NCI-H2171 (cell line): ENCODE data around the gene TM9SF1.

ENCODE experiments used
- DNase-seq: peaks from one replicate; lab custom pipeline; 2025; lab: John Stamatoyannopoulos, UW

Gene TM9SF1

GRCh38 chr14:24151404-24152080, 43.7 kb downstream of the TM9SF1 start:
- no peak for DNase-seq

GRCh38 chr14:24150993-24151392, 44.2 kb downstream of the TM9SF1 start:
- no peak for DNase-seq

DNA sequence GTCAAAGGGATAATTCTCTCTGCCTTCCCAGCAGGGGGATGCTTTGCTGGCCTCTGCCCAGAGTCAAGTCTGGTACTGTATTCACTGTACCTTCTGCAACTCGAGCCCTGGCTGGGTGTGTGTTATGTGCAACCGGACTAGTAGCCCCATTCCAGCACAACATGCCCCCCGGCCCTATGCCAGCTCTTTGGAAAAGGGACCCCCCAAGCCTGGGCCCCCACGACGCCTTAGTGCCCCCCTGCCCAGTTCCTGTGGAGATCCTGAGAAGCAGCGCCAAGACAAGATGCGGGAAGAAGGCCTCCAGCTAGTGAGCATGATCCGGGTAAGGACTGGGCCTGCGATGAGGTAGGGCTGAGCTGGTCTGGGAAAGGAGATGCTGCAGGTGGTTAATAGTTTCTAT, 44.7 kb downstream of the TM9SF1 start:
- DNase-seq = no peak

- no peak for DNase-seq
Measured at GRCh38 chr14:24150061-24150460, 45.2 kb downstream of the TM9SF1 start.

DNA sequence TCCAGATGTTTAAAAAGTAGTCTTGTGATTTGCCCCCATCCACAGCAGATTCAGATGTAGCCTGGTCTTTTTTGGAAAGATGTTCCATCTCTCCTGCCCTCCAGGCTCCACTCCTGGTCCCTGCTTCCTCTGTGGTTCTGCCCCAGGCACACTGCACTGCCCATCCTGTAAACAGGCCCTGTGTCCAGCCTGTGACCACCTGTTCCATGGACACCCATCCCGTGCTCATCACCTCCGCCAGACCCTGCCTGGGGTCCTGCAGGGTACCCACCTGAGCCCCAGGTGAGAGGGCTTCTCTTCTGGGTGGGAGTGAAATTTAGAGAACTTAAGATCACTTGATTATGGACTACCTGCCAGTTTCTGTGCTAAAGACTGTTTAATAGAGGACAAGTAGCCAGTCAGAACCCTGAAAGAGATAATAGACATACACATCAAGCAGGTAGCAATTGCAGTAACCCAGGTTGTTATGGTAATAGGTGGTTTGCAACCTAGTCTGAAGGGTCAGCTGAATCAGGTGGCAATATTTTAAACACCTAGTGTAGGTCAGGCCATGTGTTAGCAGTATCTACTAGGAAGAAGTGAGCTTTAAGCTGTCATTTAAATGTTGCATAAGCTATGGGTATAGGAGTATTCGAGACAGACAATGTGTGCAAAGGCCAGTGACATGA, 45.8 kb downstream of the TM9SF1 start:
- no peak for DNase-seq

DNA sequence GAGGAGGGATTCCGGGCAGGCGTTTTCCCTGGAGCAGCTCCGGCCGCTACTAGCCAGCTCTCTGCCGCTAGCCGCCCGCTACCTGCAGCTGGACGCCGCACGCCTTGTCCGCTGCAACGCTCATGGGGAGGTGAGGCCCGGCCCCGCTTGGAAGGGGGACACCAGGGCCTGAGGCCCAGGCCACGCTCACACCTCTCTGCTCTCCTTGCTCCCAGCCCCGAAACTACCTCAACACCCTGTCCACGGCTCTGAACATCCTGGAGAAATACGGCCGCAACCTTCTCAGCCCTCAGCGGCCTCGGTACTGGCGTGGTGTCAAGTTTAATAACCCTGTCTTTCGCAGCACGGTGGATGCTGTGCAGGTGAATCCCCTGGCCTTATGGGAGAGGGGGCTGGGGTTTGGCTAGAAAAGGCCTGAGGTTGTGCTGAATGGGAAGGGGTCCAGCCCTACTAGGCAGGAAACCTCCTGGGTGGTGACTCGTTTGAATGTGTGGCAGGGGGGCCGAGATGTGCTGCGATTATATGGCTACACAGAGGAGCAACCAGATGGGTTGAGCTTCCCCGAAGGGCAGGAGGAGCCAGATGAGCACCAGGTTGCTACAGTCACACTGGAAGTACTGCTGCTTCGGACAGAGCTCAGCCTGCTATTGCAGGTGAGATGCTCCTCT, 47.3 kb downstream of the TM9SF1 start:
- no peak for DNase-seq

DNA sequence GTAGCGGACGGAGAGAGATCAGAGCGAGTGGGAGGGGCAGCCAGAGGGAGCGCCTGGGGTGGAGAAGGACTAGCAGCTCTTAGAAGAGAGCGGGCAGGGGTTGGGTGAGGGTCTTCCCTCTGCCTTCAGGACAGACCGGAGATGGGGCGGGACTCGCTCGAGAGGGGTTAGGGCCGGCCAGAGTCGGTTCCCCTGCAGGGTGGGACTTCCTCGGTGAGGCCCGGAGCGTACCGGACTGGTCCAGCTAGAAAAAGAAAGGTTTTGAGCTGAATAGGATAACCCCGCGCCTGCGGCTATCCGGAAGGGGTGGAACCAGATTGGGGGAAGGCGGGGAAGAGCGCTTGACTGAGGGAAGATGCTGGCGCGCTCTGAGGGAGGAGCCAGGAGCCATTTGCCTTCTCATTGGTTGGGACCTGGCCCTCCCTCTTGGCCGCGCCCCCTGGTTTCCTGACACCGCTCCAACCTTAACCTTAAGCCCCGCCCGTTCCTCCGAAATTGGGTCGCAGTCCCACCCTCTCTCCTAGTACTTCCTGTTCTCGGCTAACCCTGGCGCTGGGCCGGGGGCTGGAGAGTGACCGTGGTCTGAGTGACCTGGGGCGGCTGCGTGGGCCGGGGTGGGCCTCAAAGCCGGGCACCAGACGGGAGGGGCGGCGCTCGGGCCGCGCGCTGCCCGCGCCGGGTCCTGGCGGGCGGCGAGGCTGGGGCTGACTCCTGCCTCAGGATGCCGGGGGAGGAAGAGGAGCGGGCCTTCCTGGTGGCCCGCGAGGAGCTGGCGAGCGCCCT, 48.1 kb downstream of the TM9SF1 start, which contains the start of gene RNF31:
Gene RNF31, plus strand, starts transcription at position 521 of the 783 bp plus-strand sequence. Its CDS starts 201 bp downstream, at position 722.
- DNase-seq = peak; percentile 99

- DNase-seq = peak; percentile 93
Measured at GRCh38 chr14:24146453-24146977, 48.7 kb downstream of the TM9SF1 start, which contains the start of gene PSME2. Gene PSME2, minus strand, starts transcription at chr14:24146610. Its CDS starts 29 bp downstream, at chr14:24146581.

DNA sequence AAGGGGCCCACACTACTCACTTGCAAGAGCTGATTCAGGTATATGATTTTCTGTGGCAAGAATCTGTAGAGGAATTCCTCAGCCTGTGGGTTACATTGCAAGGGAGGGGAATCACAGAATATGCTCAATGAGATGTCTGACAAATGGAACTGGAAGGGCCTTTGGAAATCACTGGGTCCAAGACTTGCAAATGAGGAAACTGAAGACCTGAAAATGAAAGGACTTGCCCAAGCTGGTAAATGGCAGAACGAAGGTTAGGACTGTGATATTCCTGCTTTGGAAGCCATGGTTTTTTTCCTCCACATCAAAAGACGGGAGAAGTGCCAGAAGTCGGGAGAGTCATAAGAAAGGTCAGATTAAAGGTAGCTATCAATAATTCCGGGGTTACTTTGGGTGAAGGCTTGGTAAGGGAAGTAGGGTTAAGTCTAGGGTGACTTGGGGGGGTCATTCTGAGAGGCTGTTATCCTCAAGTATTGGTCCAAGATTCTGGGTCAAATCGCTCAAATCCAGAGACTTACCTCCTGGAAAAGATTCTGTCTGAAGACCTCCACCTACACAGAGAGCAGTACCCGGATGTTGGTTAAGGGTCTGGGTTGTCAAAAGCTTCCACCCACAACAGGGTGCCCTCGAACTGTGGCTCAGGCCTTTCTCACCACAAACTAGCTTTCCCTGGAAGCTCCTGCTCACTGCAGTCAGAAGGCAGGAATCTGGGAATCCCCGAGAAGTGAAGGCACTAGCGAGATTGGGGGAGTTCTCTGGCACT, 49.4 kb downstream of the TM9SF1 start:
- DNase-seq = no peak

DNA sequence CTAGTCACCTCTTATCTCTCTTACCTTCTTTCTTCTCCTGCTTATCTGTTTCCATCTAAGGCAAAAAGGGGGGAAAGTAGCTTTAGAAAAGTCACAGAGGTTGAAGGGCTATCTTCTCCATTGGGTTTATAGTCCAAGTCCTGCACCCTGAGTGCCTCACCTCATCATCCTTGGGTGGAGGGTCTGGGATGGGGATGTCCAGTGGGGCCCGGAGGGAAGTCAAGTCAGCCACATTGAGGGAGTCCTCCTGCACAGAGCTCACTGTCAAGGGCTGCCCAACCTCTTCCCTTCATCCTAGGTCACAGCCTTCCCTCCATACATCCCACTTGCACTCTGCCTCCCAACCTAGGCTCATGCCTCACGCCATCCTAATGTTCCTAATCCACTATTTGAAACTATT, 50.0 kb downstream of the TM9SF1 start:
- no peak for DNase-seq

- no peak for DNase-seq
Measured at GRCh38 chr14:24144451-24144850, 50.8 kb downstream of the TM9SF1 start.

- no peak for DNase-seq
Measured at GRCh38 chr14:24143511-24143910, 51.7 kb downstream of the TM9SF1 start.

DNA sequence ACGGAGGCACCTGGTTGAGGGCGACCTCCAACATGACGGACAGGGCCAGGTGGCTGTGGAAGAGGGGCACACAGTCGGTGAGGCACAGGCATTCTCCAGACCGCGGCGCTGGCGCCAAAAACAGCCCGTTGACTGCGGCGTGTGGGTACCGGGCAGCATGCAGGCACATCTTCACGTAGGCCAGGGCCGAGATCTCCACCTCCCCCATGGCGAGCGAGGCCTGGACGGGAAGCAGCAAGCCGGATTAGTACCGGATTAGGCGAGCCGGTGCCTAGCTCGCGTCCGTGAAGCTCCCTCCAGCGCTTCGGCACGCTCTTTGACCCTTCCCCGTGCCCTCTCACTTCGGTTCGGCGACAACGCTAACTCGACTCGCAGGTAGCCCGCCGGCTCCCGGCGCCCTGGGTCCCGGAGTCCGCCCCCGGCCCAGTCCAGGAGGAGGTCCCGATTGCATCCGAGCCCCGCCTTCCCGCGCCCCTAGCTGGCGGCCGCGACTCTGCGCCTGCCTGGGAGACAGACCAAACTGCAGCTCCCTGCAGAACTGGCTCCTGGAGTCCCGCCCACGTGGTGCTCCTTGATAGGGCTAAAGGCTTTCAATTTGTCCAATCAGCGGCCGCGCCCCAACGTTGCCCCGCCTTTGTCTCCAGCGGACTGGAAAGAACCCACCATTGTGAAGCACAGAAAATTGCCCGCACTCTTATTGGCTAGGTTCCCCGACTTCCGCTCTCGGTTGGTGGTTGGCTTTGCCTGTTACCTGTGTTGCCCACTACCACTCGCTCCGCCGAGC, 54.0 kb downstream of the TM9SF1 start, which contains the start of gene EMC9:
Gene EMC9, minus strand, starts transcription at position 495 of the 784 bp plus-strand sequence. Its CDS starts 287 bp downstream, at position 208.
- peak; percentile 100 for DNase-seq

DNA sequence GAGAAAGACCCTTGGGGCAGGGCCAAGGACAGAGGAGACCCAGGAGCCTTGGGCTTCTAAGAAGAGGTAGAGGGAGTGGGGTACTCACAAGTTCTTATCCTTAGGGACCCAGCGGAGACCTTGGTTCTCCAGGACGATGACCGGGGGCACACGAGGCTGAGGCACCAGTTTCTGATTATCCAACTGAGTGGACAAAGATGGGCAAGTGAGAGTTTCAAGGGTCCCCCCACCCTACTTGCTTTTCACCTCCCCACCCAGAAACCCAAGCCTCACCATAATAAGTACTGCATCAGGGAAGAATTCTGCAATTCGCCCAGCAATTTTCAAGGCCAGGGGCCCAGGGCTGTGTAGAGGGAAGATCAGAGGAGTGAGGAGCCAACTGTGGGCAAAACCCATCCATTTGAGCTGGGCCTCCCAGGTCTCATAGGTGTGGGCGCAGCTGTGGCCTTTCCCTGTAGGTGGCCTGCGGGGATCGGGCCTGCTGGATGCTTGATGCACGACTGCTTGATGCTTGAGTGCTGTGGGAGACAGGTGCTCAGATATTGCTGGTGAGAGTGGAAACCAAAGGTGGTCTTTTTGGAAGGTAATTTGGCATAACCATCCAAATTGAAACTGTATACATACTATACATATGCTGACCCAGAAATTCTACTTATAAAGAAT, 55.8 kb downstream of the TM9SF1 start:
- no peak for DNase-seq
